Colonic mucosa (tissue), 4 donors: Measurements from ENCODE around the gene ADGRF3. TPM values are rescaled to one million over a fixed set of nuclear protein-coding genes. Genes with fewer than 3 reads are reported as not detected.
"Not testable (repeated sequence)": the region's sequence is repeated elsewhere in the genome, so short reads cannot be mapped to it uniquely, and the experiment has no call there.

ENCODE experiments used
- DNase-seq: peaks from one replicate; pipeline ENCODE4 v3.0.0-alpha.2; 2020
- H3K27ac ChIP-seq: fragments of 200-600 bp; one replicate; pipeline ENCODE4 v1.8.0; 2021
- H3K27me3 ChIP-seq: fragments of 200-600 bp; one replicate; pipeline ENCODE4 v1.8.0; 2021
- H3K36me3 ChIP-seq: fragments of 200-600 bp; one replicate; pipeline ENCODE4 v1.8.0; 2021
- H3K4me1 ChIP-seq: fragments of 200-600 bp; one replicate; pipeline ENCODE4 v1.8.0; 2021; ENCODE audit warnings: mild to moderate bottlenecking
- H3K4me3 ChIP-seq: fragments of 200-600 bp; one replicate; pipeline ENCODE4 v1.8.0; 2021
- H3K9ac ChIP-seq, 2 donors: one replicate each; pipeline ENCODE4 v1.7.0; 2013; ENCODE audit warnings: control low read depth in 2 of 2, low read depth in 2 of 2, low read length in 2 of 2
- H3K9me3 ChIP-seq: fragments of 200-600 bp; one replicate; pipeline ENCODE4 v1.8.0; 2021
- CTCF ChIP-seq: fragments of 200-600 bp; IDR thresholded peaks from one replicate; pipeline ENCODE4 v1.8.0; 2022; ENCODE audit warnings: antibody characterized with exemption, mild to moderate bottlenecking
- intact Hi-C: fragments of 100-400 bp; cut with DNase I; formaldehyde crosslinking; loops from one replicate; pipeline ENCODE4 v1.14.1; 2022
- total RNA-seq, 2 donors: library from RNA; stranded (reverse); fragmentation: NEBNext Ultra II Directional in 1 of 2; extraction: Animal tissue kit (Norgen Biotek cat#: 25700) in 1 of 2; gene quantifications; one replicate each; pipeline ENCODE4 v1.2.1, GENCODE V29; 2021
- donor health status: healthy.
- donor health status: DM: no; HTN: no; CAD: no.
- donor health status: DM: no; HTN: no; CAD: no.

Gene ADGRF3
- total RNA-seq, 2 donors from 2014 or later = 0.16 to 0.20 TPM

GRCh38 chr2:26340831-26341230, 5.8 kb downstream of the ADGRF3 start:
- Histone ChIP-seq H3K27me3 (no peaks in the 10 kb centered on the region), H3K36me3 (no peaks in the 10 kb centered on the region), H3K9ac (no peak overlapping the region), H3K27ac (no peak overlapping the region), H3K4me1 (peaks cover 9% of the 10 kb centered on the region), H3K9me3 (no peaks in the 10 kb centered on the region), H3K4me3 (no peak overlapping the region)
- DNase-seq = no peak
- intact Hi-C loops = no loop called here
- no peak for TF ChIP-seq CTCF

DNA sequence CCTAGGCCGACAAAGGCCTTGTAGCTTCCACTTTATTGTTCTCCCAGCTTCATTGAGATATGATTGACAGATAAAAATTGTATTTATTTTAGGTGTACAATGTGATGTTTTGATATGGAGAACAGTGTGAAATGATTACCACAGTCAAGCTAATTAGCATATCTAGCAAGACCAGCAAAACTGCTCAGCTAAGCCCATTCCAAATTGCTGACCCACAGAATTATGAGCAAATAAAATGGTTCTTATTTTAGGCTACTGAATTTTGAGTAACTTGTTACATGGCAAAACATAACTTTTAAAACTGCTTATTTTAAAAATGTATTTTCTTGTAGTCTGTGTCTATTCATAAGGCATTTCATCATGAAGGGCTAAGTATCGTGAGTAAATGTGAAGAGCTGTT, 9.3 kb downstream of the ADGRF3 start:
- H3K9me3 ChIP-seq = no peaks in the 10 kb centered on the region
- no peaks in the 10 kb centered on the region for H3K36me3 ChIP-seq
- no peak overlapping the region for H3K4me3 ChIP-seq
- no peak overlapping the region for H3K27ac ChIP-seq
- intact Hi-C loops = no loop called here
- no peaks in the 10 kb centered on the region for H3K4me1 ChIP-seq
- no peak for DNase-seq
- no peaks in the 10 kb centered on the region for H3K27me3 ChIP-seq
- no peak for TF ChIP-seq CTCF
- H3K9ac ChIP-seq = no peak overlapping the region

- Histone ChIP-seq H3K9me3 (no peaks in the 10 kb centered on the region), H3K4me1 (no peaks in the 10 kb centered on the region), H3K27me3 (no peaks in the 10 kb centered on the region), H3K36me3 (no peaks in the 10 kb centered on the region), H3K27ac (no peak overlapping the region), H3K9ac (no peak overlapping the region), H3K4me3 (no peak overlapping the region)
- intact Hi-C loops = no loop called here
- no peak for TF ChIP-seq CTCF
- DNase-seq = no peak
These were observed 9.9 kb downstream of the ADGRF3 start for GRCh38 chr2:26336719-26337118.

DNA sequence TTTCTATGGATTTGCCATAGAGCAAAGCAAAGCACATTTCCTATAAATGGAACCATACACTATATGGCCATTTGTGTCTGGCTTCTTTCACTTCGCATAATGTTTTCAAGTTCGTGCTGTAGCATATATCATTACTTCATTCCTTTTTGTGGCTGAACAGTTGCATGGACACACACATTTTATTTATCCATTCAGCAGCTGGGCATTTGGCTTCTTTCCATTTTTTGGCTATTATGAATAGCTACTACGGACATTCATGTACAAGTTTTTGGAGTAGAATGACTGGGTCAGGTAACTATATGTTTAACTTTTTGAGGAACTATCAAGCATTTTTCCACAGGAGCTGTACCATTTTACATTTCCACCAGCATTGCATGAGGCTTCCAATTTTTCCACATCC, 11.4 kb downstream of the ADGRF3 start:
- intact Hi-C loops = no loop called here
- DNase-seq = no peak

DNA sequence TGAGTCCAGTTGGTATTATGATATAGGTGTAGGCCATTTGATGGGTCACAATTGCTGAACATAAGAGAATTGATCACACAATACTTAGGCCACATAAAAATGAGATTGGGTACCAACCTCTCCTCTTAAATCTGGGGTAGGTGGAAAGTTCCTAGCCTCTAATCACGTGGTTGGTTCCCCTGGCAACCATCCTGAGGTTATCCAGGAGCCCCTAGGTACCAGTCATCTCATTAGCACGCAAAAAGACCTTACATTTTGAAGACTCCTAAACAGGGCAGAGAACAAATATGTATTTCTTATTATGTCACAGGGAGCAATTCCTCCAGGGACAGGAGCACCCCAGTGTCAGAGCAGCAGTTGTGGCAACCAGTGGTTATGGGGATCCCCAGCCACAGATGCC, 13.3 kb downstream of the ADGRF3 start:
- Histone ChIP-seq H3K9ac (no peak overlapping the region), H3K27me3 (no peaks in the 10 kb centered on the region), H3K4me3 (no peak overlapping the region), H3K27ac (no peak overlapping the region), H3K4me1 (no peaks in the 10 kb centered on the region), H3K9me3 (no peaks in the 10 kb centered on the region), H3K36me3 (no peaks in the 10 kb centered on the region)
- no peak for TF ChIP-seq CTCF
- intact Hi-C loops = no loop called here
- no peak for DNase-seq

More for the DNA sequence above, 11.4 kb downstream of the ADGRF3 start:
- Histone ChIP-seq H3K9ac (no peak overlapping the region), H3K36me3 (no peaks in the 10 kb centered on the region), H3K27ac (no peak overlapping the region), H3K27me3 (no peaks in the 10 kb centered on the region), H3K4me3 (no peak overlapping the region), H3K4me1 (no peaks in the 10 kb centered on the region), H3K9me3 (no peaks in the 10 kb centered on the region)
- TF ChIP-seq CTCF = no peak

GRCh38 chr2:26331321-26331720, 15.3 kb downstream of the ADGRF3 start:
- H3K9ac ChIP-seq, H3K27me3 ChIP-seq, H3K9me3 ChIP-seq: not testable (repeated sequence)

More at GRCh38 chr2:26331321-26331720, 15.3 kb downstream of the ADGRF3 start:
- H3K27ac ChIP-seq, H3K36me3 ChIP-seq, H3K4me3 ChIP-seq, intact Hi-C loops, DNase-seq, H3K4me1 ChIP-seq: not testable (repeated sequence)
